GM12891 (cell line): Measurements from ENCODE around the gene RPS21.

Experiments used
- DNase-seq: peaks from one replicate; pipeline ENCODE4 v3.0.0; 2011; ENCODE audit warnings: low spot score; ENCODE audit not compliant: insufficient read length
- FAIRE-seq: peaks from 2 replicates; lab custom pipeline; 2011; peaks lifted over from hg19 to GRCh38; lab: Jason Lieb, UNC
- PAX5 ChIP-seq: IDR thresholded peaks from 2 replicates; pipeline ENCODE4 v1.6.1; 2011; ENCODE audit warnings: low read length, moderate library complexity, mild to moderate bottlenecking; ENCODE audit not compliant: insufficient read depth, severe bottlenecking
- POLR2A ChIP-seq: IDR thresholded peaks from 2 replicates; pipeline ENCODE4 v1.6.1; 2011; ENCODE audit warnings: low read depth, low read length, control low read depth
- POLR2AphosphoS5 ChIP-seq: IDR thresholded peaks from 2 replicates; pipeline ENCODE4 v1.6.1; 2011; ENCODE audit warnings: low read depth, low read length, control low read depth
- POU2F2 ChIP-seq: IDR thresholded peaks from 2 replicates; pipeline ENCODE4 v1.6.1; 2011; ENCODE audit warnings: low read depth, mild to moderate bottlenecking, control low read depth, low read length, moderate library complexity
- SPI1 ChIP-seq: IDR thresholded peaks from 2 replicates; pipeline ENCODE4 v1.6.1; 2011; ENCODE audit warnings: low read depth, low read length, control low read depth
- TAF1 ChIP-seq: IDR thresholded peaks from 2 replicates; pipeline ENCODE4 v1.6.1; 2011; ENCODE audit warnings: low read depth, low read length, control low read depth

RPS21 gene

DNA sequence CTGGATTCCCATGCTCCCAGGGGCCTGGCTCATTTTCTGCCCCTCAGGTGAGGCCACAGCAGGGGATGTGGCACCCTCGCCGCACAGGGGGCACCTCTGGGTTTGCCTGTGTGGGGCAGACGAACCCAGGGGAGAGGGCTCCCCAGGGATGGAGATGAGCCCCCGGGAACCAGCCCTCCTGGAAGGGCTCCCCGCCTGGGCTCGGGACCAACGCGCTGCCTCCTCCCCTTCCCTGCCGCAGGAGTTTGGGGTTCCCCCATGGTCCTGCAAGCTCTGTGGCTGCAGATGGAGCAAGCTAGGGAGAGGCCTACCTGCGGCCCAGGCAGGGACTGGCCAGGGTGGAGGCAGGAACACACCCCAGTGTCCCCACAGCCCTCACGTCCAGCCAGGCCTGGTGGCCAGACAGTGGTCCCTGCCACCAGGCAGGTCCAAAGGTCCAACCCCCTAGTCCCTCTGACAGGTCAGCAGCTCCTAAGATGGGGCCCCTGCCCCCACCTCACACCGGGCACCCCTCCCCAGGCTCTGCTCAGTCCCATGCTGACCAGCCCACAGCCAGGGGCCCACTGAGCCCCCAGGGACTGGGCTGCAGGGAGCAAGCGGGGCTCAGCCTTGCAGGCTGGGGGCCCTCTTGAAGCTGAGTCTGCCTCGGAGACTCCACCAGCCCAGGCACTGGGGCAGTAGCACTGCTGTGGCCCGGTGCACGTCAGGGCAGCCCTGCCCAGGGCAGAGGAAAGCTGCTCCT, 33.4 kb upstream of the RPS21 start:
- TF ChIP-seq PAX5: no peak
- TF ChIP-seq TAF1: no peak
- TF ChIP-seq POLR2AphosphoS5: no peak
- no peak for TF ChIP-seq SPI1
- TF ChIP-seq POU2F2: no peak
- DNase-seq (no peak), FAIRE-seq (no peak)

- no peak for TF ChIP-seq POU2F2
- no peak for TF ChIP-seq PAX5
- no peak for TF ChIP-seq TAF1
- TF ChIP-seq POLR2A: no peak
- DNase-seq (no peak), FAIRE-seq (no peak)
Observed at GRCh38 chr20:62354031-62354808, 32.7 kb upstream of the RPS21 start.

DNA sequence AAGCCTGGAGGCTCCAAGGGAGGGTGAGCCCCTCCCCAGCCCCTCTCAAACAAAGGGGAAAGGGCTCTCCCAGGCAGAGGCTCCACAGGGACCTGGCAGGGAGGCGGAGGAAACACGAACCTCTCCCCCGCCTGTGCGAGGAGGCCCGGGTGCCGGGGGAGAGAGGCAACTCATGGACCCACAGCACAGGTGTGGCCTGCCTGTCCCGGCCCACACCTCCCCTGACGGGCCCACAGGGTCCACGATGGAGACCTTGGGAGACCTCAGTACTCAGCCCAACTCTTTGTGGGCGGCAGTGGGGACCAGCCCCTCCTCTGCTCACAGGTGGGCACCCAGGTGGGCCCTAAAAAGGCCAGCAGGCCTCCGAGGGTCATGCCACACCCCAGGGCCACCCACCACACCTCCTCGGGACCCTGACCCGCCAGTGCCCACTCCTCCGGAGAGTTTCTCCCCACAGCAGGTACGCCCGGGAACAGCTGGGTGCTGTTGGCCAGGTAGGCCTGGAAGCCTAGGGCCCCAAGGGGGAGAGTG, 32.0 kb upstream of the RPS21 start:
- DNase-seq (no peak), FAIRE-seq (no peak)
- TF ChIP-seq POLR2A: no peak
- no peak for TF ChIP-seq SPI1
- TF ChIP-seq POU2F2: no peak
- TF ChIP-seq PAX5: no peak
- no peak for TF ChIP-seq POLR2AphosphoS5
- no peak for TF ChIP-seq TAF1

- TF ChIP-seq TAF1: no peak
- TF ChIP-seq PAX5: no peak
- TF ChIP-seq SPI1: no peak
- no peak for TF ChIP-seq POU2F2
- no peak for TF ChIP-seq POLR2AphosphoS5
- FAIRE-seq (no peak), DNase-seq (no peak)
Observed at GRCh38 chr20:62355516-62355877, 31.4 kb upstream of the RPS21 start.

DNA sequence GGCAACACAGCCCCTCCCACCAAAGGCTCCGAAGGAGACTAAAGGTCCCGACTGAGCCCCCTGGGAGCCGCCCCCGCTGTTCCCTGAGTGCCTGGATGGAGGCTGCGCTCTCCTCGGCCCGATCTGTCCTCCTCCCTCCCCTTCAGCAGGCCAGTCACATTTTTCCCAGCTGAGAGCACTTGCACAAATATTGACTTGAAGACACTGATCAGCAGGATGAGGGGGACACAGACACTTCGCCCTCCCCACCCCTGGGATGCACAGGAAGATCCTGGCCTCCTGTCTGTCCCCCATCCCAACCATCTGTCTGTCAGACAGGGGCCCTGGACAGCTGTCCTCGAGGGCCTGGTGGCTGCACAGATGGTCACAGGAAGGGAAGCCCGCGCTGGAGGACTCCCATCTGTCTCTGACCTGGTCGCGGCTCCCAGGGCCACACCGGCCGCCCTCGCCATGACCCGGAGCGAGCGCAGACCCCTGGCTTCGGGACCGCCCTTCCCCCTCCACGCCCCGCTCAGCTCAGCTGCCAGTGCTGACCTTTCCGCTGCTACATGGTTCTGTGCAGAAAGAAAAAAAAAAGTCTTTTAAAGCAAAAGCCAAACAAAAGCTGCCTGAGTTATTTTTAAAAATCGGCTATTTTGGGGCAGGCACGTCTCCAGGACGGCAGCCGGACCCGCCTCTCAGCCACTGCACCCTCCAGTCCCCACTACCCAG, 30.9 kb upstream of the RPS21 start:
- TF ChIP-seq POLR2AphosphoS5 (no peak), POU2F2 (no peak), SPI1 (no peak), POLR2A (no peak), PAX5 (no peak), TAF1 (no peak)
- no peak for FAIRE-seq
- DNase-seq: no peak

DNA sequence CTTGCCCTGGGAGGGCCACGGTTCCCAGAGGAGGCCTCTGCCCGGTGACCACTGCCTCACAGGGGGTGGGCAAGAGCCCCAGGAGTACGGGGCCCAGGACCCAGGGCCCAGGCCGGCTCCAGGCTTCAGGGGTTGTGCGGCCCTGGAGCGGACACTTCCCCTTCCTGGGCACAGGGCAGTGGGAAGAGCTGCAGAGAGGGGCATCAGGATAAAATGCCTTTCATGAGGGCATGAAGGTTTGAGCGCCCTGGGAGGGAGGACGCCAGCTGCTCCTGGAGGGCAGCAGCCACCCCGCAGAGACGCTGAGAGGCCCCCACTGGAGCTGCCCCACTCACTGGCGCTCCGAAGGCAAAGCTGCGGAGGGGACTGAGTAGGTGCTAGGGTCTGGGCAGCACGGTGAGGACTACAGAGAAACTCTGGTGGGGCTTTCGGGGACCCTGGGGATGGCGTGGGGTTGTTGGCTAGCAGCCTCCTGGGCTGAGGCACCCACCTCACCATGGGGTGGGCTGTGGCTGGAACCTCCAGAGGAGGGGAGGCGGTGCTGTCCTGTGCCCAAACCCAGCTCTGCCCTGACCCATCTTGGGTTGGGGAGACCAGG, 30.2 kb upstream of the RPS21 start:
- TF ChIP-seq PAX5 (no peak), SPI1 (no peak)
- FAIRE-seq: no peak
- no peak for DNase-seq

- no peak for DNase-seq
Observed at GRCh38 chr20:62357187-62357667, 29.7 kb upstream of the RPS21 start.

GRCh38 chr20:62357681-62358080, 29.2 kb upstream of the RPS21 start:
- TF ChIP-seq POU2F2 (no peak), PAX5 (no peak), POLR2A (no peak), POLR2AphosphoS5 (no peak), TAF1 (no peak), SPI1 (no peak)

More at GRCh38 chr20:62357187-62357667, 29.7 kb upstream of the RPS21 start:
- TF ChIP-seq POLR2A: no peak
- TF ChIP-seq PAX5: no peak
- no peak for TF ChIP-seq TAF1
- no peak for TF ChIP-seq POLR2AphosphoS5
- no peak for TF ChIP-seq SPI1
- no peak for TF ChIP-seq POU2F2
- no peak for FAIRE-seq

More at GRCh38 chr20:62357681-62358080, 29.2 kb upstream of the RPS21 start:
- FAIRE-seq (no peak), DNase-seq (no peak)
